Mesothelial cell of epicardium (in vitro differentiated cells): Measurements from ENCODE around the gene NR5A2. TPM values are rescaled to one million over a fixed set of nuclear protein-coding genes. Genes with fewer than 3 reads are reported as not detected.

Experiments used
- DNase-seq, 2 experiments: peaks; one replicate each; pipeline ENCODE4 v3.0.0; 2021; ENCODE audit warnings: low spot score in 2 of 2; ENCODE audit not compliant: unreplicated experiment in 2 of 2
- H3K27ac Mint-ChIP-seq: 2 replicates; pipeline ENCODE4 v1.8.0; 2021; ENCODE audit warnings: mixed read lengths
- H3K27me3 Mint-ChIP-seq: 2 replicates; pipeline ENCODE4 v1.8.0; 2021; ENCODE audit warnings: low read depth, mixed read lengths
- H3K36me3 Mint-ChIP-seq: 2 replicates; pipeline ENCODE4 v1.8.0; 2021; ENCODE audit warnings: mixed read lengths
- H3K4me1 Mint-ChIP-seq: 2 replicates; pipeline ENCODE4 v1.8.0; 2021; ENCODE audit warnings: mixed read lengths
- H3K4me3 Mint-ChIP-seq: 2 replicates; pipeline ENCODE4 v1.8.0; 2021; ENCODE audit warnings: mild to moderate bottlenecking, moderate library complexity, mixed read lengths
- H3K9me3 Mint-ChIP-seq: 2 replicates; pipeline ENCODE4 v1.8.0; 2021; ENCODE audit warnings: mixed read lengths
- CTCF ChIP-seq: fragments of 200-600 bp; sonication (generic); IDR thresholded peaks from one replicate; pipeline ENCODE4 v1.5.0; 2021; ENCODE audit warnings: antibody characterized with exemption; ENCODE audit not compliant: unreplicated experiment
- total RNA-seq: library from RNA; stranded (reverse); gene quantifications from 3 replicates; pipeline ENCODE4 v1.2.1, GENCODE V29; 2021

NR5A2 gene
- total RNA-seq, 1 donor from 2014 or later: 0.38 TPM

GRCh38 chr1:200051620-200052019 is 24.1 kb downstream of the NR5A2 start:
- H3K36me3 Mint-ChIP-seq: no peaks in the 10 kb centered on the region
- no peak for DNase-seq
- no peak for TF ChIP-seq CTCF
- H3K4me3 Mint-ChIP-seq: no peak overlapping the region
- H3K27me3 Mint-ChIP-seq: peaks cover 23% of the 10 kb centered on the region
- H3K27ac Mint-ChIP-seq: no peak overlapping the region
- peaks cover 6% of the 10 kb centered on the region for H3K4me1 Mint-ChIP-seq
- H3K9me3 Mint-ChIP-seq: no peaks in the 10 kb centered on the region

GRCh38 chr1:200053091-200053490 is 25.6 kb downstream of the NR5A2 start:
- Mint-ChIP-seq H3K4me1 (peaks cover 6% of the 10 kb centered on the region), H3K9me3 (no peaks in the 10 kb centered on the region), H3K36me3 (no peaks in the 10 kb centered on the region), H3K27ac (no peak overlapping the region), H3K4me3 (no peak overlapping the region), H3K27me3 (peaks cover 26% of the 10 kb centered on the region)
- no peak for TF ChIP-seq CTCF
- DNase-seq: no peak

DNA sequence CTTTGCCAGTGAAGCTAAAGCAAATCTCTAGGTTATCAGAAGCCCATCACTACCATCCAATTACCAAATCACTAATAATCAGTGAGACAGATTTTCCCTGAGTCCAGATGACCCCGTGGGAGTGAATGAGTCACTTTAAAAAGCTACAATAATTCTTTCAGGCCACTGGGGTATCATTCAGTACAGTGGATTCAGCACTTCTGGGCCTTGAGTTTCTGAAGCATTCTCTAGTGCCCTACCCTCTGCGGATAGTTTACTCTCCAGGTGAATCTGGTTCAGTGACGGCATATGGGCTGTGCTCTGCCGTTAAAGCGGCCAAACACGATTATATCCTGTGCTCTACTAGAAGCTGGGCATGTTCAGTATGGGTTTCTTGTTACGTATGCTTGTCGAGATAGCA is 26.1 kb downstream of the NR5A2 start:
- H3K36me3 Mint-ChIP-seq: no peaks in the 10 kb centered on the region
- no peak for DNase-seq
- H3K27me3 Mint-ChIP-seq: peaks cover 23% of the 10 kb centered on the region
- no peak overlapping the region for H3K27ac Mint-ChIP-seq
- H3K4me3 Mint-ChIP-seq: no peak overlapping the region
- no peak for TF ChIP-seq CTCF
- no peaks in the 10 kb centered on the region for H3K9me3 Mint-ChIP-seq
- peaks cover 6% of the 10 kb centered on the region for H3K4me1 Mint-ChIP-seq

DNA sequence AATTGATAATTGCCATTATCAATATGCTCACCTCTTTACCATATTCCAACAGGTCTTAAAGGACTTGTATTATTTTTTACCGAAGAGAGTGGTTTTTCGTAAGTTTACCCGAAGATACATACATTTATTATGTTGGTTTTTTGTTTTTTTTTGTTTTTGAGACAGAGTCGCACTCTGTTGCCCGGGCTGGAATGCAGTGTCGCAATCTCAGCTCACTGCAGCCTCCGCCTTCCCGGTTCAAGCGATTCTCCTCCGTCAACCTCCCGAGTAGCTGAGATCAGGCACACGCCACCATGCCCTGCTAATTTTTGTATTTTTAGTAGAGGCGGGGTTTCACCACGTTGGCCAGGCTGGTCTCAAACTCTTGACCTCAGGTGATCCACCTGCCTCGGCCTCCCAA is 30.8 kb downstream of the NR5A2 start:
- no peak for TF ChIP-seq CTCF
- DNase-seq: no peak
- Mint-ChIP-seq H3K27me3 (peaks cover 22% of the 10 kb centered on the region), H3K9me3 (no peaks in the 10 kb centered on the region), H3K27ac (no peak overlapping the region), H3K4me1 (peaks cover 2% of the 10 kb centered on the region), H3K4me3 (no peak overlapping the region), H3K36me3 (no peaks in the 10 kb centered on the region)

GRCh38 chr1:200062143-200062542 is 34.6 kb downstream of the NR5A2 start:
- H3K4me3 Mint-ChIP-seq: no peak overlapping the region
- H3K27ac Mint-ChIP-seq: no peak overlapping the region
- no peaks in the 10 kb centered on the region for H3K36me3 Mint-ChIP-seq
- H3K4me1 Mint-ChIP-seq: no peaks in the 10 kb centered on the region
- TF ChIP-seq CTCF: no peak
- no peak for DNase-seq
- no peaks in the 10 kb centered on the region for H3K9me3 Mint-ChIP-seq
- H3K27me3 Mint-ChIP-seq: peaks cover 23% of the 10 kb centered on the region

DNA sequence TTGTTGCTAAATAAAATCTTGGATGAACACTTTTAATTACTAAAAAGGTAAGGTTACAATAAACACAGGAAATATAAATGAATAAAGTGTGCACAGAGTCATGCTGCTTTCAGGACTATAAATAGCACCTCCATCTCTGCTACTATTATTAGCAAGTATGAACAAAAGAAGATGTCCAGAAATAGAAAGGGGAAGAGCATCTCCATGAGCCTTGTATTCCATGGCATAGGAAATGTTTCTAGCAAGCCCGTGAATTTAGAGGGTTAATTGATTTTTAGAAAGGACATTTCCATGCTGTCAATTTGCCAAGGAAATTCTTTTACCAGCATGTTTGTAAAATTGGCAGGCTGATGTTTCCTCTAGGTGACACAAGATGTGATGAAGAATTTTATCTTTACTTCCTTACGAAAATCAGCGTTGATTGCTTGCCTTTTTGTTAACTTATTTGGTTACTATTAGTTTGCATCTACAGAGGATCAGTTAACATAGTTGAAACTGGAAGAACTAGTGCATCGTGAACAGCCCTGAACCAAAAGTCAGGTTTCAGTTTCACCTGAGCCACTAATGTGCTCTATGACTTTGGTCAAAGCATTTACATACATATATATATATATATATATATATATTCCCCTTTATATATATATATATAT is 45.3 kb downstream of the NR5A2 start:
- H3K9me3 Mint-ChIP-seq: no peaks in the 10 kb centered on the region
- H3K27ac Mint-ChIP-seq: no peak overlapping the region
- peaks cover 55% of the 10 kb centered on the region for H3K27me3 Mint-ChIP-seq
- H3K4me1 Mint-ChIP-seq: peaks cover 3% of the 10 kb centered on the region
- DNase-seq: no peak
- H3K4me3 Mint-ChIP-seq: no peak overlapping the region
- no peak for TF ChIP-seq CTCF
- no peaks in the 10 kb centered on the region for H3K36me3 Mint-ChIP-seq
